ENCODE data around the gene ZCCHC7. TPM values are rescaled to one million over a fixed set of nuclear protein-coding genes. Genes with fewer than 3 reads are reported as not detected.
A peak's percentile ranks its signal among the peaks of the same experiment; 100 is the strongest.

The ZCCHC7 gene
- polyA plus RNA-seq, 2 of the 4 experiments (the other 2 are of a cell fraction), result 15.7 to 30.0 TPM

- FAIRE-seq, result no peak
- Histone ChIP-seq H3K4me1 (peaks cover 26% of the 10 kb centered on the region), H3K4me3 (no peak overlapping the region), H3K9me3 (no peaks in the 10 kb centered on the region), H3K4me2 (no peak overlapping the region), H3K27ac (no peak overlapping the region)
- POLR2A ChIA-PET, result interaction anchor here (0.6 kb wide), 1 partner anchor 14 kb away, joined by 3 read pairs; no protein-coding TSS in a partner anchor
- CTCF ChIA-PET, result interaction anchor here (0.9 to 1.1 kb wide), 2 partner anchors 302 to 424 kb away, joined by 3 to 4 read pairs; no protein-coding TSS in a partner anchor
- DNase-seq (ENCODE audit: low read depth in 1 of 2, low spot score in 1 of 2), result no peak
- WGBS (ENCODE audit: missing lambda C conversion rate), result 71% methylated on average over 3 of the region's 3 CpGs
- no peak for ATAC-seq
- TF ChIP-seq RARB (CRISPR knock-in tag; IDR thresholded peaks at IDR 0.05), result no peak
- TF ChIP-seq ELK1 (IDR thresholded peaks at IDR 0.05; ENCODE audit: low read depth, low read length), result no peak
- TF ChIP-seq, protein P1, sequence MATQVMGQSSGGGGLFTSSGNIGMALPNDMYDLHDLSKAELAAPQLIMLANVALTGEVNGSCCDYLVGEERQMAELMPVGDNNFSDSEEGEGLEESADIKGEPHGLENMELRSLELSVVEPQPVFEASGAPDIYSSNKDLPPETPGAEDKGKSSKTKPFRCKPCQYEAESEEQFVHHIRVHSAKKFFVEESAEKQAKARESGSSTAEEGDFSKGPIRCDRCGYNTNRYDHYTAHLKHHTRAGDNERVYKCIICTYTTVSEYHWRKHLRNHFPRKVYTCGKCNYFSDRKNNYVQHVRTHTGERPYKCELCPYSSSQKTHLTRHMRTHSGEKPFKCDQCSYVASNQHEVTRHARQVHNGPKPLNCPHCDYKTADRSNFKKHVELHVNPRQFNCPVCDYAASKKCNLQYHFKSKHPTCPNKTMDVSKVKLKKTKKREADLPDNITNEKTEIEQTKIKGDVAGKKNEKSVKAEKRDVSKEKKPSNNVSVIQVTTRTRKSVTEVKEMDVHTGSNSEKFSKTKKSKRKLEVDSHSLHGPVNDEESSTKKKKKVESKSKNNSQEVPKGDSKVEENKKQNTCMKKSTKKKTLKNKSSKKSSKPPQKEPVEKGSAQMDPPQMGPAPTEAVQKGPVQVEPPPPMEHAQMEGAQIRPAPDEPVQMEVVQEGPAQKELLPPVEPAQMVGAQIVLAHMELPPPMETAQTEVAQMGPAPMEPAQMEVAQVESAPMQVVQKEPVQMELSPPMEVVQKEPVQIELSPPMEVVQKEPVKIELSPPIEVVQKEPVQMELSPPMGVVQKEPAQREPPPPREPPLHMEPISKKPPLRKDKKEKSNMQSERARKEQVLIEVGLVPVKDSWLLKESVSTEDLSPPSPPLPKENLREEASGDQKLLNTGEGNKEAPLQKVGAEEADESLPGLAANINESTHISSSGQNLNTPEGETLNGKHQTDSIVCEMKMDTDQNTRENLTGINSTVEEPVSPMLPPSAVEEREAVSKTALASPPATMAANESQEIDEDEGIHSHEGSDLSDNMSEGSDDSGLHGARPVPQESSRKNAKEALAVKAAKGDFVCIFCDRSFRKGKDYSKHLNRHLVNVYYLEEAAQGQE (IDR thresholded peaks at IDR 0.05), result no peak
- TF ChIP-seq EHF (CRISPR knock-in tag; IDR thresholded peaks at IDR 0.05), result no peak
- TF ChIP-seq RCOR1 (IDR thresholded peaks at IDR 0.05; ENCODE audit: low read depth, low read length), result no peak
- TF ChIP-seq ZFP36 (IDR thresholded peaks at IDR 0.05; ENCODE audit: borderline replicate concordance, partially characterized antibody), result no peak
- TF ChIP-seq, protein P2, sequence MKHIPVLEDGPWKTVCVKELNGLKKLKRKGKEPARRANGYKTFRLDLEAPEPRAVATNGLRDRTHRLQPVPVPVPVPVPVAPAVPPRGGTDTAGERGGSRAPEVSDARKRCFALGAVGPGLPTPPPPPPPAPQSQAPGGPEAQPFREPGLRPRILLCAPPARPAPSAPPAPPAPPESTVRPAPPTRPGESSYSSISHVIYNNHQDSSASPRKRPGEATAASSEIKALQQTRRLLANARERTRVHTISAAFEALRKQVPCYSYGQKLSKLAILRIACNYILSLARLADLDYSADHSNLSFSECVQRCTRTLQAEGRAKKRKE (CRISPR knock-in tag; IDR thresholded peaks at IDR 0.05; ENCODE audit: low read depth), result no peak
- no peak for TF ChIP-seq CEBPB (IDR thresholded peaks at IDR 0.05)
- TF ChIP-seq ZC3H11A (IDR thresholded peaks at IDR 0.05), result no peak
- no peak for TF ChIP-seq HES2 (IDR thresholded peaks at IDR 0.05)
- TF ChIP-seq PHF8 (IDR thresholded peaks at IDR 0.05; ENCODE audit: borderline replicate concordance, low read depth), result no peak
- no peak for TF ChIP-seq BHLHE40 (IDR thresholded peaks at IDR 0.05; ENCODE audit: low read depth, low read length)
- TF ChIP-seq HDAC2 (IDR thresholded peaks at IDR 0.05), result no peak
- TF ChIP-seq EP300 (IDR thresholded peaks at IDR 0.05), result no peak
- TF ChIP-seq RFX5 (IDR thresholded peaks at IDR 0.05), result no peak
- no peak for TF ChIP-seq ZSCAN20 (CRISPR knock-in tag; IDR thresholded peaks at IDR 0.05)
- no peak for TF ChIP-seq NFE2L2 (conservative IDR thresholded peaks at IDR 0.05; ENCODE audit: low read length)
- no peak for TF ChIP-seq MAZ (IDR thresholded peaks at IDR 0.05; ENCODE audit: borderline replicate concordance, low read depth, low read length)
- TF ChIP-seq RNF2 (IDR thresholded peaks at IDR 0.05; ENCODE audit: borderline replicate concordance, low read depth), result no peak
Measured at GRCh38 chr9:37297592-37297991, 177.2 kb downstream of the ZCCHC7 start.

DNA sequence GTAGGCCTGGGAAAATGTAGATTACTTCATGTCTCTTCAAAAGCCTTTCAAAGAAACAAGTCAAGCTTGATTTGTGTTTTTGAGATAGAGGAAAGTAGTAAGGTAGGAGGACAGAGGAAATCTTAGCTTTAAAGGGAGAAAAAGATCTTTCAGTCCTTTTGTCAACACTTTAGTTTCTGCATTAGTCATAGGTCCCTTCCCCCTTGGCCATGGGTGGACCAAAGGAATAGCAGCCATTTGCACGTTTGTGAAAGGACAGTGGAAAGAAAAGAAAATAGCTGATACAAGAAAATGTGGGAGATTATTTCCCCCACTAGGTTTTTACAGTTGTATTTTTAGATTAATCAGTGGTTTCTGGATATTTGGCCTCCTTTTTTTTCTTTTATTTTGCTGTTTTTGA is 180.2 kb downstream of the ZCCHC7 start:
- CTCF ChIA-PET, result no interaction called here
- no peak for FAIRE-seq
- Histone ChIP-seq H3K4me2 (peak overlapping the region; percentile 25), H3K9me3 (no peaks in the 10 kb centered on the region), H3K4me1 (peaks cover 7% of the 10 kb centered on the region), H3K4me3 (no peak overlapping the region), H3K27ac (no peak overlapping the region)
- DNase-seq (ENCODE audit: low read depth in 1 of 2, low spot score in 1 of 2), result no peak
- POLR2A ChIA-PET, result no interaction called here
- ATAC-seq, result no peak
- TF ChIP-seq FOSL2 (IDR thresholded peaks at IDR 0.05) (no peak), FOSL2 (CRISPR knock-in tag; IDR thresholded peaks at IDR 0.05) (peak; percentile 15; the same call in 1 of the 2 replicates), RCOR1 (IDR thresholded peaks at IDR 0.05; ENCODE audit: low read depth, low read length) (no peak)
- 5% methylated on average over 1 of the region's 1 CpG for WGBS (ENCODE audit: missing lambda C conversion rate)
